Cortex of kidney (tissue), 1 donor: ENCODE data around the gene GALNT8.

Experiments used
- DNase-seq: peaks from one replicate; lab custom pipeline; 2025; lab: John Stamatoyannopoulos, UW

The GALNT8 gene

GRCh38 chr12:4796694-4797482 is 76.7 kb downstream of the GALNT8 start:
- DNase-seq, result no peak

GRCh38 chr12:4800555-4800954 is 80.4 kb downstream of the GALNT8 start:
- DNase-seq, result no peak

- no peak for DNase-seq
These were observed 82.6 kb downstream of the GALNT8 start for GRCh38 chr12:4802841-4803240.

DNA sequence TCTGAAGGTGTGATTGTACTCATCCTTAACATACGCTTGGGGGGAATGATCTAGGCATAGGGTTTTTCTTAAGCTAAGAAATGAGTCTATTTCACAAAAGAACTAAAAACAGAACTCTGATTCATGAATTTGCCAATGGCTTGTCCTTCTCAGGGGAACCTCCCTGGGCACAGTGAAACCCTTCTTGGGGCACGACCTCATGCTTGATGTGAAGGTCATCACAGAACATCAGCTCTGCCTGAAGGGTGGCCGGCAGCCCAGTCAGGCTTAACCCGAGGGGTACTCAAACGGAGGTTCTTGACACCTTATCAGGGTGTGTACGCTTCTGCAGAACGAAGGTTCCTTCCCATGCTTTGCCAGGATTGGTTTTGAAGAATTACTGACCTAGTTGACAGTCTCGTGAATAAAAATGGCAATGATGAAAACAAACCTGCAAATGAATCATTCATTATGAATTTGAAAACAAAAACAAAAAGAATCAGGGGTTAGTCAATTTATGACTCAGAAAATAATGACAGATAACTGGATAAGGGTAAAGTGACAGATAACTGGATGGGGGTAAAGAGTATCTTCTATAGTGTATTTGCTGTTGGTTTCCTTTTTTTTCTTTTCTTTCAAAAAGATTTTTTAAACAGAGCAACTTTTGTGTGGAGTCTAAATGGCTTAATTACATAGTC is 86.4 kb downstream of the GALNT8 start:
- no peak for DNase-seq

DNA sequence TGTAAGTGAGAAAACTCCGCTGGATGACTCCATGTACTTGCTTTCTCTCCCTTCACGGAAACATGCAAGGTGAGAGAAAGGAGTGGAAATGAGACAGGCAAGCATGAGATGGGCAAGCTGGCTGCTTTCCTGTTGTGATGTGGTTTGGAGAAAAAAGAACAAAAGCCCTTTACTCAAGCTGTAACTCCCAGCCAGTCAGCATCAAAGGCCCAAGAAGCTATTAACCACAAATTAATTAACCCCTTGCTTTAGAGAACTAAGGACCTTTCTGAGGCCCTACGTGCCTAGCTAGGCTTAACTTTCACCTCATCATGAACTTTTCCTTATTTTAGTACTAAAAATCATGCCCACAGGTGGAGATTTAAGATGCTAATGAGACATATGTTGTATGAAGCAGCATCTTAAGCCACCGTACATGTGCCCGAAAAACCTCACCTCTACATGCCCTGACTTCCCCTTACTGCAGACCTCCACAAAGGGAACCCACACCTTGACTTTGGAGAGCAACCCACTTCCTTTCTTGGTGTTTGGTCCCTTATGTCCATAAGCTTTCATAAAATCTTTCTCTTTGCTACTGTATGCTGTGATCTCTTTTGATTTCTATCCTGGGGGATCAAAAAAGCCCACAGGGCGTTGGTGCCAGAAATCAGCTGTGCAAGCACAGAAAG is 87.0 kb downstream of the GALNT8 start:
- no peak for DNase-seq

GRCh38 chr12:4807813-4808212 is 87.6 kb downstream of the GALNT8 start:
- DNase-seq, result no peak

- no peak for DNase-seq
These were observed 88.8 kb downstream of the GALNT8 start for GRCh38 chr12:4809013-4809448.

GRCh38 chr12:4809449-4810218 is 89.4 kb downstream of the GALNT8 start:
- no peak for DNase-seq

DNA sequence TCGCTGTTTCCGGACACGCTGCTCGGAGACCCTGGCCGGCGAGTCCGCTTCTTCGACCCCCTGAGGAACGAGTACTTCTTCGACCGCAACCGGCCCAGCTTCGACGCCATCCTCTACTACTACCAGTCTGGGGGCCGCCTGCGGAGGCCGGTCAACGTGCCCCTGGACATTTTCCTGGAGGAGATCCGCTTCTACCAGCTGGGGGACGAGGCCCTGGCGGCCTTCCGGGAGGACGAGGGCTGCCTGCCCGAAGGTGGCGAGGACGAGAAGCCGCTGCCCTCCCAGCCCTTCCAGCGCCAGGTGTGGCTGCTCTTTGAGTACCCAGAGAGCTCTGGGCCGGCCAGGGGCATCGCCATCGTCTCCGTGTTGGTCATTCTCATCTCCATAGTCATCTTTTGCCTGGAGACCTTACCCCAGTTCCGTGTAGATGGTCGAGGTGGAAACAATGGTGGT is 90.0 kb downstream of the GALNT8 start:
- no peak for DNase-seq

DNA sequence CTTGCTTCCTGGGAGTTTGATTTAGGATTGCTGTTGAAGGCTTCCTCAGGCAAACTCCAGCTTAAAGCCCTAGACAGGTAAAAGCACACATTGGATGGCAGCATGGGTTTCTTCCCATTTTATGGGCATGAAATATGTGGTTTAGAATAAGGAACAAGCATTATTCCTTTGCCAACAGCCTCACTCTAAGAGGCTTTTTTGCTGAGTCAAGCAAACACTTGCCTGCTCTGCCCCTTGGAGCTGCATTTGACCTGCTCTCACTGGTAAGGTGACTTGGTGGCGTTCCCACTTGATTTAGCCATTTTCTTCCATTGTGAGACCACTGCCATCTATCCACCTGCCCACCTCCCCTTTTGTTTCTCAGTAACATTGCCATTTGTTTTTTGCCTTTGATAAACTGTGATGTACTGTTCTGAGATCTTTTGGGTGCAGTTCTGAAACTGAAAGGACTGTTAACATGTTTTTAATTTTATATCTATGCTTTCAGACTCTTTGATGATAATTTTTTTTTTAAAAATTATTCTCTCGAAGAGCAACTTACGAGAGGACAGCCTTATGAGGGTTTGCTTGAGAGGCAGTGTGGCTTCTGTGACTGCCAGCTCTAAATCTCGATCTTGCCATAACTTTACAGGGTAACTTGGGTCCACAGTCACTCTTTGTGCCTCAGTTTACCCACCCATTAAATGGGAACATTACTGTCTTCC is 92.6 kb downstream of the GALNT8 start:
- DNase-seq, result no peak

DNA sequence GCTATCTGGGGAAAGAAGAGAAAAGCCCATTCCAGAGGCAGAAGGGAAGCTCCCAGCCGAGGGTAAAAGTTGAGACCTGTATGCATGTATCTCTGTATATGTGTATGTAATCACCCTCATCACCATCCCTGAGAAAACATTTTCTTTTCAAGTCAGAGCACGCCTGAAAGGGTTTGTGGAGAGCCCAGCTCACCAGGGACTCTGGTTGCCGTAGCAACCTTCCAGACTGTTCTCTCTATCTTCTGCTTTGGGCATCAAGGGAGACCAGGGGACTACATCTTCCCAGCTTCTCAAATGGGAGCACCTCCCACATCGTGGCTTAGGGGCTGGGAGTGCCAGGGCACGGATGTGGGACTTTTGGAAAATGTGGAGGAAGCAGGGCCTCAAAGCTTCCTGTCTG is 93.5 kb downstream of the GALNT8 start:
- no peak for DNase-seq

GRCh38 chr12:4814485-4814884 is 94.3 kb downstream of the GALNT8 start:
- DNase-seq, result no peak

GRCh38 chr12:4816744-4817525 is 96.7 kb downstream of the GALNT8 start:
- no peak for DNase-seq

DNA sequence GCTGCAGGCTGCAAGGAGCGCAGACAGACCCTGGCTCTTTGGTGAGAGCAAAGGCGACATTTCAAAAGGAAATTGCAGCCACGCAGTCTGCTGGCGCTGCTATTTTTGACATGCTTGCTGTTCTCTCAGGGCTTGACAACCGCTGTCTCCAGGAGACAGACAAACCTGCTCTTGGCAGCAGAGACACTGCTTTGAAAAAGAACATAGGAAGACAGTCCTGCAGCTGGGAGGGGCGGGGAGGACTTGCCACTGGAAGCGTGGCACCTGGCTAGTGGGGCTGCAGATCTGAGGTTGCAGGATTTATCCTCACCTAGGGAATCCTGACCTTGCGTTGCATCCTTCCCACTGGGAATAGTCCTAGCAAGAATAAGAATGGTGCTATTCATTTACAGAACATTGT is 97.7 kb downstream of the GALNT8 start:
- no peak for DNase-seq

- DNase-seq, result no peak
These were observed 99.5 kb downstream of the GALNT8 start for GRCh38 chr12:4819654-4820053.

DNA sequence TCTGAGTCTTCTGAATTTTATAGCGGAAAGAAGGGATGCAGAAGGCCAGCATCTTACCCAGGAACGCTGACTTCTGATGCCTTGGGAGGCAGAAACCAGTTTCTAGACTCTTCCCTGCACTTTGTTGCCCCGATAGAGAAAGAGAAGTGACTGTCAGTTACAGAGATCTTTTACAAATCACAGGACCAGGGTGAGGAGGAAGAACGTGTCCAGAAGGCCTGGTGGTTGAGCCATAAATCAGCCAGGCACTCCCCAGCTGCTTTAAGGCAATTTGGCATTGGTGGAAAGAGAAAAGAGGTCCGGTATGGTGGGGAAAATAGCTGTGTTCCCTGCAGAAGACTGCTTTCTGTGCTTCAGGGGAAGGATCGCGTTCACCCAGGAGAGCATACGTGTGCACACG is 100.8 kb downstream of the GALNT8 start:
- DNase-seq, result no peak
